ENCODE data around the gene JUN. TPM values are rescaled to one million over a fixed set of nuclear protein-coding genes. Genes with fewer than 3 reads are reported as not detected.

The JUN gene
- total and polyA plus RNA-seq, 2 experiments from 2014 or later = 23.3 to 28.5 TPM

GRCh38 chr1:58754073-58754613 lies 29.7 kb downstream of the JUN start:
- Histone ChIP-seq H3K36me3 (ENCODE audit: insufficient read depth) (no peaks in the 10 kb centered on the region), H3K79me2 (replicated peaks; ENCODE audit: insufficient read depth) (no peaks in the 10 kb centered on the region), H4K20me1 (replicated peaks; ENCODE audit: insufficient read depth) (no peaks in the 10 kb centered on the region), H3F3A (replicated peaks; ENCODE audit: low read depth) (no peaks in the 10 kb centered on the region), H3K27ac (ENCODE audit: low read depth) (no peak overlapping the region), H2AFZ (peak overlapping the region; percentile 23), H3K4me2 (no peak overlapping the region), H3K4me1 (ENCODE audit: insufficient read depth) (0 out of 2 replicates have a peak, but pooled peaks cover 4% of the 10 kb centered on the region), H3K9me2 (ENCODE audit: insufficient read depth) (peaks cover 13% of the 10 kb centered on the region; the same call in 1 of the 2 replicates), H3K4me3 (no peak overlapping the region), H3K27me3 (ENCODE audit: insufficient read depth) (no peaks in the 10 kb centered on the region)
- no peak for TF ChIP-seq JUNB (IDR thresholded peaks at IDR 0.05; ENCODE audit: unreplicated experiment)
- no peak for TF ChIP-seq POLR2AphosphoS5 (IDR thresholded peaks at IDR 0.05; ENCODE audit: low read depth)
- TF ChIP-seq ZNF331 (CRISPR knock-in tag; IDR thresholded peaks at IDR 0.05; ENCODE audit: low read depth) = no peak
- TF ChIP-seq ZNF462 (CRISPR knock-in tag; IDR thresholded peaks at IDR 0.05) = no peak
- TF ChIP-seq REST (IDR thresholded peaks at IDR 0.05; ENCODE audit: unreplicated experiment) = no peak
- TF ChIP-seq CTCF (conservative IDR thresholded peaks at IDR 0.05; ENCODE audit: low read depth in 2 of 2) = no peak
- TF ChIP-seq CREB1 (CRISPR knock-in tag; IDR thresholded peaks at IDR 0.05; ENCODE audit: low read depth) = no peak
- H3K4me3 Mint-ChIP-seq = no peak overlapping the region
- H3K9me3 Mint-ChIP-seq = no peaks in the 10 kb centered on the region
- DNase-seq (ENCODE audit: low spot score) (no peak), ATAC-seq (no peak)
- H3K27ac Mint-ChIP-seq = no peak overlapping the region
- H3K36me3 Mint-ChIP-seq (ENCODE audit: low read depth) = no peaks in the 10 kb centered on the region
- H3K27me3 Mint-ChIP-seq (ENCODE audit: insufficient read depth, low read depth, poor library complexity) = no peaks in the 10 kb centered on the region
- H3K4me1 Mint-ChIP-seq = peaks cover 4% of the 10 kb centered on the region

Measured in GM23338 (cell line).